RWPE1 (cell line): ENCODE measurements around the gene PAK2.

Experiments
- CTCF ChIA-PET: fragments of 350-600 bp; sonication (Branson Sonifier 250); formaldehyde crosslinking; extraction: SDS; loops from one replicate; lab custom pipeline; 2021; lab: Yijun Ruan, JAX
- POLR2A ChIA-PET: fragments of 400-600 bp; formaldehyde crosslinking; extraction: SDS; loops from one replicate; lab custom pipeline; 2020; ENCODE audit warnings: antibody characterized with exemption; ENCODE audit not compliant: low non-redundant PET; lab: Yijun Ruan, JAX
- DNase-seq: peaks from one replicate; pipeline ENCODE4 v3.0.0; 2012; ENCODE audit warnings: low spot score
- H3K27ac ChIP-seq: fragments of 450-650 bp; 2 replicates; pipeline ENCODE4 v1.5.1; 2017
- CTCF ChIP-seq: fragments of 450-650 bp; conservative IDR thresholded peaks from 2 replicates; pipeline ENCODE4 v1.5.1; 2017; ENCODE audit warnings: low read depth, mild to moderate bottlenecking

The PAK2 gene

GRCh38 chr3:196796317-196796716 lies 56.7 kb downstream of the PAK2 start:
- no peak overlapping the region for H3K27ac ChIP-seq
- POLR2A ChIA-PET = no interaction called here
- CTCF ChIA-PET = interaction anchor here (0.6 to 0.7 kb wide), 2 partner anchors 8 to 187 kb away, joined by 3 read pairs; no protein-coding TSS in a partner anchor
- no peak for DNase-seq
- TF ChIP-seq CTCF = no peak

GRCh38 chr3:196800742-196801434 lies 61.2 kb downstream of the PAK2 start:
- POLR2A ChIA-PET = no interaction called here
- no peak for TF ChIP-seq CTCF

GRCh38 chr3:196803891-196804468 lies 64.3 kb downstream of the PAK2 start:
- ChIA-PET CTCF (no interaction called here), POLR2A (no interaction called here)
- no peak overlapping the region for H3K27ac ChIP-seq
- no peak for DNase-seq
- TF ChIP-seq CTCF = no peak

More at GRCh38 chr3:196800742-196801434, 61.2 kb downstream of the PAK2 start:
- H3K27ac ChIP-seq = no peak overlapping the region
- CTCF ChIA-PET = no interaction called here
- no peak for DNase-seq

- ChIA-PET POLR2A (no interaction called here), CTCF (no interaction called here)
- no peak for DNase-seq
- no peak for TF ChIP-seq CTCF
- no peak overlapping the region for H3K27ac ChIP-seq
Measured at GRCh38 chr3:196804773-196805172, 65.1 kb downstream of the PAK2 start.

- ChIA-PET POLR2A (no interaction called here), CTCF (no interaction called here)
- no peak for TF ChIP-seq CTCF
- DNase-seq = no peak
- no peak overlapping the region for H3K27ac ChIP-seq
Measured at GRCh38 chr3:196810963-196811581, 71.4 kb downstream of the PAK2 start.

- TF ChIP-seq CTCF = no peak
- ChIA-PET POLR2A (no interaction called here), CTCF (no interaction called here)
- DNase-seq = no peak
- no peak overlapping the region for H3K27ac ChIP-seq
Measured at GRCh38 chr3:196812853-196813252, 73.2 kb downstream of the PAK2 start.
